Rectal smooth muscle tissue (tissue), 1 donor: ENCODE data around the gene SH3TC2.

Source experiments
- H3K27ac ChIP-seq: one replicate; pipeline ENCODE4 v1.7.0; 2013; ENCODE audit warnings: low read depth, low read length, inconsistent platforms
- H3K27me3 ChIP-seq: one replicate; pipeline ENCODE4 v1.7.0; 2013; ENCODE audit warnings: low read length; ENCODE audit not compliant: control insufficient read depth, insufficient read depth
- H3K36me3 ChIP-seq: one replicate; pipeline ENCODE4 v1.7.0; 2013; ENCODE audit warnings: low read length; ENCODE audit not compliant: control insufficient read depth, insufficient read depth
- H3K4me1 ChIP-seq: one replicate; pipeline ENCODE4 v1.7.0; 2013; ENCODE audit warnings: low read length; ENCODE audit not compliant: control insufficient read depth, insufficient read depth
- H3K4me3 ChIP-seq: one replicate; pipeline ENCODE4 v1.7.0; 2013; ENCODE audit warnings: low read length
- H3K9ac ChIP-seq: one replicate; pipeline ENCODE4 v1.7.0; 2013; ENCODE audit warnings: low read length

SH3TC2 gene

GRCh38 chr5:149053072-149053695 is 9.7 kb downstream of the SH3TC2 start:
- H3K9ac ChIP-seq: no peak overlapping the region

DNA sequence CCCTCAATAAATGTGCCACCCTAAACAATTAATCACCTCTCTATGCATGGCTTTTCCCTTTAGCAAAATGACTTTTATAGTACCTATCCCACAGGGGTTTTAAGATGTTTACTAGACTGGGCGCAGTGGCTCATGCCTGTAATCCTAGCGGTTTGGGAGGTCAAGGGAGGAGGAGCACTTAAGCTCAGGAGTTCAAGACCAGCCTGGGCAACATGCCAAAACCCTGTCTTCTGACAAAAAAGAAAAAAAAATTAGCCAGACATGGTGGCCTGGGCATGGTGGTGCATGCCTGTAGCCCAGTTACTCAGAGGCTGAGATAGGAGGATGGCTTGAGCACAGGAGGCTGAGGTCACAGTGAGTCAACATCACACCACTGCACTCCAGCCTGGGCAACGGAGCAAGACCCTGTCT is 13.5 kb downstream of the SH3TC2 start:
- Histone ChIP-seq H3K9ac (no peak overlapping the region), H3K36me3 (no peaks in the 10 kb centered on the region), H3K4me3 (no peak overlapping the region), H3K27ac (no peak overlapping the region), H3K27me3 (no peaks in the 10 kb centered on the region), H3K4me1 (no peaks in the 10 kb centered on the region)

More at GRCh38 chr5:149053072-149053695, 9.7 kb downstream of the SH3TC2 start:
- Histone ChIP-seq H3K4me3 (no peak overlapping the region), H3K36me3 (no peaks in the 10 kb centered on the region), H3K27me3 (no peaks in the 10 kb centered on the region), H3K27ac (no peak overlapping the region), H3K4me1 (no peaks in the 10 kb centered on the region)

DNA sequence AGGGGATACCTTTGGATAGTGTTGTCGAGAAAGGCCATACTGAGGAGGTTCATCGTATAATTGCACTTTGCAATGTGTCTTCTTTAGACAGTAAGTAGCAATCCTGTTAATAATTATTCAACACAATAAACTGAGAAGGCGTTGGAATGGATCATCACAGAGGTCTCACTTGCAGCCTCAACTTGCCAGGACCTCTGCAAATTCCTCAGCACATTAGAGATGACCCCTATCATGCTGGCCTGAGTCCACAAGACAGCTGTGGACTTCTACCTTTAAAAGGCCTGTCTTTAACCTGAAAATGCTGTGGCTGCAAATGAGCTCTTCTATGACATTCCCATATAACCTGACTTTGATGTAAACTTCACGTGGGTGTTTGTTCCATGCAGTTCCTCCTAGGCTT is 14.1 kb downstream of the SH3TC2 start:
- Histone ChIP-seq H3K9ac (no peak overlapping the region), H3K27me3 (no peaks in the 10 kb centered on the region), H3K4me3 (no peak overlapping the region), H3K36me3 (no peaks in the 10 kb centered on the region), H3K4me1 (no peaks in the 10 kb centered on the region), H3K27ac (no peak overlapping the region)

GRCh38 chr5:149047462-149047861 is 15.4 kb downstream of the SH3TC2 start:
- no peak overlapping the region for H3K4me3 ChIP-seq
- no peaks in the 10 kb centered on the region for H3K4me1 ChIP-seq
- no peaks in the 10 kb centered on the region for H3K36me3 ChIP-seq
- no peaks in the 10 kb centered on the region for H3K27me3 ChIP-seq
- H3K9ac ChIP-seq: no peak overlapping the region
- H3K27ac ChIP-seq: no peak overlapping the region

GRCh38 chr5:149046196-149046829 is 16.5 kb downstream of the SH3TC2 start:
- Histone ChIP-seq H3K36me3 (no peaks in the 10 kb centered on the region), H3K27ac (no peak overlapping the region), H3K4me3 (no peak overlapping the region), H3K27me3 (no peaks in the 10 kb centered on the region), H3K4me1 (no peaks in the 10 kb centered on the region), H3K9ac (no peak overlapping the region)

DNA sequence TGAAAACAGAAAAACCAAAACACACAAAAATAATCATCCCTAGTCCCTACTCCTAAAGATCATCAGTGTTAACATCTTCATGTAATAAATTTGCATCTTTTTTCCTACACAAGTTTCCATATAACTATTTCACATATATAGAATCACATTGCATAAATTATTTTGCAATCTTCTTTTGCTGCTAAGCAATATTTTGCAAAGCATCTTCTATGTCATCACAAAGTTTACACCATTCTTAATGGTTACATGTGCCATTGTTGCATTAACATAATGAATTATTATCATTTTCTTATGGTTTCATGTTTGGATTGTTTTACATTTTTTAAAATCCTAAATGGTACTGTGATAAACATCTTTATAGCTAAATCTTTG is 17.8 kb downstream of the SH3TC2 start:
- H3K4me1 ChIP-seq: no peaks in the 10 kb centered on the region
- no peak overlapping the region for H3K27ac ChIP-seq
- H3K36me3 ChIP-seq: no peaks in the 10 kb centered on the region
- no peak overlapping the region for H3K9ac ChIP-seq
- H3K4me3 ChIP-seq: no peak overlapping the region
- no peaks in the 10 kb centered on the region for H3K27me3 ChIP-seq

DNA sequence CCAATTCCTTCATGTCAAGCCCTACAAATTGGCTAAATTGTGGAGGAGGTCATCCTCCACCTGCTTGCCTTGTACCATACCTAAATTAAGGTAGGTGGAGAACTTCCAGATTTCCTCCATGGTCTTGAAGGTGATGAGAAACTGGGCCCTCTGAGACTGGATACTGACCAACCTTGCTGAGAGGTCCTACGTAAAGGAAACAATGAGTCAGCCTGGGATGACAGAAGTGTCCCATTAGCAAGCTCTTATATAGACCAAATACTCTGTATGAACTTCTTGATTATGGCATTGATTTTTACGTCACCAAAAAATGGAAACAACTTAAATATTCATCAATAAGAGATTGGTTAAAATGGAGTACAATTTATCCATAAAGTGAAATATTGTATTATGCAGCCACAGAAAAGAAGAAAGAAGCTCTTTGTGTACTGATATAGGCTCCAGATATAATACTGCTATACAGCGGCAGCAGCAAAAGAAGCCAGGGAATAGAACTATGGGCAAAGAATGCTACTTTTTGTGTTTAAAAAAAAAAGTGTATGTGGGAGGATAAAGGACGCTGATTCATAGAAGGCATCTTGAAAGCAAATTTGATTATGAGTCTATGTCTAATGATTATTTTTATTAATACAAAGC is 18.3 kb downstream of the SH3TC2 start:
- Histone ChIP-seq H3K36me3 (no peaks in the 10 kb centered on the region), H3K4me1 (no peaks in the 10 kb centered on the region), H3K9ac (no peak overlapping the region), H3K4me3 (no peak overlapping the region), H3K27ac (no peak overlapping the region), H3K27me3 (no peaks in the 10 kb centered on the region)

GRCh38 chr5:149043641-149044040 is 19.2 kb downstream of the SH3TC2 start:
- H3K36me3 ChIP-seq: no peaks in the 10 kb centered on the region
- H3K4me3 ChIP-seq: no peak overlapping the region
- no peak overlapping the region for H3K9ac ChIP-seq
- no peak overlapping the region for H3K27ac ChIP-seq
- H3K4me1 ChIP-seq: no peaks in the 10 kb centered on the region
- H3K27me3 ChIP-seq: no peaks in the 10 kb centered on the region

DNA sequence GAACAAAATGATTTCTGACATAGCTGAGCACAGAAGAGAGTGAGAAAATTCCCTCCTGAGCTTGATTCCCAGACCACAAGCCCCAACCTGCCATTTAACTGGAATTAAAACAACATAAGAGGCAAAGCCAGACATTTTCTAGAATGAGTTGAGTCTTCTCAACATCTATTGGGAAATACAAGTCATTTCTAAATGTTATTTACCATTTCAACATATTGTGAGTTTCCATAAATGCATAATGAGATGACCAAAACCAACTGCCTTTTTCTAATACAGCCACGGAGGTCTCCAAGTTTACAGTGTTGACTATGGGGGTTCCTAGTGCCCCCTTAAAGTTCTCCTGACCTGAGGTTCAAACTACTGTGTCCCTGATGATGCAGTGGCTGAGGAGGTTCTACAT is 20.0 kb downstream of the SH3TC2 start:
- Histone ChIP-seq H3K27me3 (no peaks in the 10 kb centered on the region), H3K4me3 (no peak overlapping the region), H3K4me1 (no peaks in the 10 kb centered on the region), H3K9ac (no peak overlapping the region), H3K36me3 (no peaks in the 10 kb centered on the region), H3K27ac (no peak overlapping the region)

GRCh38 chr5:149041242-149041641 is 21.6 kb downstream of the SH3TC2 start:
- no peaks in the 10 kb centered on the region for H3K4me1 ChIP-seq
- H3K27ac ChIP-seq: no peak overlapping the region
- no peak overlapping the region for H3K4me3 ChIP-seq
- H3K36me3 ChIP-seq: no peaks in the 10 kb centered on the region
- H3K27me3 ChIP-seq: no peaks in the 10 kb centered on the region
- no peak overlapping the region for H3K9ac ChIP-seq

DNA sequence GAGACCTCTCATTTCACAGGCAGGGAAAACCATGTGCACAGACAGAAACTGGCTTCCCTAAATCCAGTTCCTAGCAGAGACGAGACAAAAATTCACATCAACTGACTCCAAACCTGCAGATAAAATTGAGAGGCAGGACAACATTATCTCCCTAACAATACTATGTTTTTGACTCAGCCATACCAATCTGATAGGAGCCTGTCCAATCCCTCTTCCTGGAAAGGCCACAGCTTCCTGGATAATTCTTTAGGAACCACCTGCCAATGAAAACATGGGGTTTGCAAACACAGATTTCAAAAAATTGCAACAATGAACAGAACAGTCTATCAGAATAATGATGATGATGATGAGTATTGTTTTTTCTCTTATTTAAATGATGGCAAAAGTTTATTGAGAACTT is 22.4 kb downstream of the SH3TC2 start:
- no peak overlapping the region for H3K4me3 ChIP-seq

DNA sequence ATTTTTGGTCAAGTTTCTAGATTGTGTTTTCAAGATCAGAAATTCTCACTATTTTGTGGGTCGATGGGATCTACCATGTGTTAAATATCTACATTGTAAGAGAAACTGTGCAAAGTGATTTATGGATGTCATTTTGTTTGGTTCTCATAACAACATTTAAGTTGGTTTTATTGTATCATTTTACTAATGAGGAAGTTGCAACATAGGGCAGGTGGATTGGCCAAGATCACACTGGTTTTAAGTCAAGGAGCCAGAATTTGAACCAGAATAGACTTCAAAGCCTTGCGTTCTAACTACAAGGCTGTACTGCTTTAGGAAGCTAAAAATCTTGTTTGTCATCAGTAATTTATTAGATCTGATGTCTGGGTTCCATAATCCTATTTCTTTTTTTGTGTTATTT is 23.4 kb downstream of the SH3TC2 start:
- Histone ChIP-seq H3K4me1 (no peaks in the 10 kb centered on the region), H3K27ac (no peak overlapping the region), H3K4me3 (no peak overlapping the region), H3K36me3 (no peaks in the 10 kb centered on the region), H3K27me3 (no peaks in the 10 kb centered on the region), H3K9ac (no peak overlapping the region)

More for the DNA sequence above, 22.4 kb downstream of the SH3TC2 start:
- Histone ChIP-seq H3K4me1 (no peaks in the 10 kb centered on the region), H3K36me3 (no peaks in the 10 kb centered on the region), H3K9ac (no peak overlapping the region), H3K27ac (no peak overlapping the region), H3K27me3 (no peaks in the 10 kb centered on the region)
